ENCODE measurements around the gene SPAG6.
A peak's percentile ranks its signal among the peaks of the same experiment; 100 is the strongest.

SPAG6 gene

GRCh38 chr10:22437620-22438588, 92.6 kb downstream of the SPAG6 start:
- DNase-seq, result no peak

- DNase-seq, result no peak
Observed at GRCh38 chr10:22438711-22439110, 93.4 kb downstream of the SPAG6 start.

- DNase-seq, result no peak
Observed at GRCh38 chr10:22442063-22442462, 96.8 kb downstream of the SPAG6 start.

GRCh38 chr10:22442468-22442867, 97.2 kb downstream of the SPAG6 start:
- DNase-seq, result no peak

GRCh38 chr10:22443175-22443901, 98.0 kb downstream of the SPAG6 start:
- DNase-seq, result no peak

- no peak for DNase-seq
Observed at GRCh38 chr10:22444219-22444788, 99.0 kb downstream of the SPAG6 start.

GRCh38 chr10:22445495-22445894, 100.2 kb downstream of the SPAG6 start:
- DNase-seq, result no peak

- DNase-seq, result no peak
Observed at GRCh38 chr10:22447068-22447467, 101.8 kb downstream of the SPAG6 start.

- DNase-seq, result no peak
Observed at GRCh38 chr10:22451346-22451745, 106.0 kb downstream of the SPAG6 start.

- no peak for DNase-seq
Observed at GRCh38 chr10:22453320-22453719, 108.0 kb downstream of the SPAG6 start.

- peak in 1 of 2 experiments; percentile 26 for DNase-seq
Observed at GRCh38 chr10:22453948-22454591, 108.8 kb downstream of the SPAG6 start.

GRCh38 chr10:22454634-22455033, 109.3 kb downstream of the SPAG6 start:
- no peak for DNase-seq

GRCh38 chr10:22455068-22455857, 110.0 kb downstream of the SPAG6 start:
- DNase-seq, result no peak

GRCh38 chr10:22456486-22456885, 111.2 kb downstream of the SPAG6 start:
- DNase-seq, result no peak

GRCh38 chr10:22458272-22459038, 113.2 kb downstream of the SPAG6 start:
- DNase-seq, result no peak

GRCh38 chr10:22459496-22459895, 114.2 kb downstream of the SPAG6 start:
- DNase-seq, result no peak

- no peak for DNase-seq
Observed at GRCh38 chr10:22460101-22460500, 114.8 kb downstream of the SPAG6 start.

GRCh38 chr10:22460531-22461403, 115.5 kb downstream of the SPAG6 start:
- DNase-seq, result no peak

GRCh38 chr10:22461891-22462290, 116.6 kb downstream of the SPAG6 start:
- DNase-seq, result no peak

GRCh38 chr10:22463255-22463654, 118.0 kb downstream of the SPAG6 start:
- no peak for DNase-seq

All from NCI-H187 (cell line).